Erythroblast (primary cell): Measurements from ENCODE around the gene DOCK2.

ENCODE experiments used
- GATA1 ChIP-seq: IDR thresholded peaks from 2 replicates; pipeline ENCODE4 v1.6.1; 2011; ENCODE audit warnings: low read depth, mild to moderate bottlenecking, control low read depth, low read length, moderate library complexity
- POLR2A ChIP-seq: IDR thresholded peaks from 2 replicates; pipeline ENCODE4 v1.6.1; 2011; ENCODE audit warnings: mild to moderate bottlenecking, low read length

- TF ChIP-seq POLR2A = no peak
- TF ChIP-seq GATA1 = no peak
Observed at GRCh38 chr5:169939731-169940130, 302.7 kb downstream of the DOCK2 start.
